Gastrocnemius medialis (tissue), 4 donors: ENCODE measurements around the gene DIPK1A. TPM values are rescaled to one million over a fixed set of nuclear protein-coding genes. Genes with fewer than 3 reads are reported as not detected.

Experiments used
- ATAC-seq, 2 donors: fragments of 150-250 bp; one replicate each; pipeline ENCODE4 v1.9.1; 2016
- DNase-seq, 2 donors: peaks; one replicate each; pipeline ENCODE4 v3.0.0-alpha.2; 2019
- H3K27ac ChIP-seq, 4 donors: fragments of 200-600 bp; sonication (generic); 1 replicate in 1 of 4; 2 replicates in 3 of 4; pipeline ENCODE4 v1.5.1; 2016 to 2018; ENCODE audit warnings: mild to moderate bottlenecking in 2 of 4, moderate library complexity in 1 of 4
- H3K27me3 ChIP-seq, 3 donors: fragments of 200-600 bp; sonication (generic) in 2 of 3; 1 replicate in 1 of 3; 2 replicates in 2 of 3; pipeline versions ENCODE4 v1.5.1 to v1.6.0; 2016 to 2019; ENCODE audit warnings: mild to moderate bottlenecking in 1 of 3, moderate library complexity in 1 of 3
- H3K36me3 ChIP-seq, 2 donors: fragments of 200-600 bp; sonication (generic) in 1 of 2; one replicate each; pipeline ENCODE4 v1.5.1; 2017 to 2018
- H3K4me1 ChIP-seq, 2 donors: fragments of 200-600 bp; sonication (generic) in 1 of 2; one replicate each; pipeline ENCODE4 v1.5.1; 2016 to 2017; ENCODE audit warnings: mild to moderate bottlenecking in 2 of 2
- H3K4me3 ChIP-seq, 4 donors: fragments of 200-600 bp; sonication (generic) in 3 of 4; 1 replicate in 1 of 4; 2 replicates in 3 of 4; pipeline ENCODE4 v1.5.1; 2016 to 2019; ENCODE audit warnings: mild to moderate bottlenecking in 2 of 4
- H3K9me3 ChIP-seq, 3 donors: fragments of 200-600 bp; sonication (generic) in 2 of 3; 1 replicate in 1 of 3; 2 replicates in 2 of 3; pipeline ENCODE4 v1.5.1; 2016 to 2019
- CTCF ChIP-seq, 5 experiments: fragments of 450-650 bp in 3 of 5; fragments of 200-600 bp in 2 of 5; sonication (generic) in 2 of 5; IDR thresholded peaks in 4 of 5; conservative IDR thresholded peaks in 1 of 5; 1 replicate in 4 of 5; 2 replicates in 1 of 5; pipeline ENCODE4 v1.5.1; 2016 to 2019; ENCODE audit warnings: antibody characterized with exemption in 5 of 5, mild to moderate bottlenecking in 3 of 5, moderate library complexity in 3 of 5
- POLR2A ChIP-seq, 2 donors: fragments of 450-650 bp; IDR thresholded peaks; one replicate each; pipeline ENCODE4 v1.6.1; 2017; ENCODE audit warnings: antibody characterized with exemption in 2 of 2, mild to moderate bottlenecking in 2 of 2, moderate library complexity in 2 of 2
- in situ Hi-C, 4 donors: fragments of 200-750 bp; cut with MboI; loops; one replicate each; pipeline versions ENCODE4 v1.15.0 to v1.8.0; 2017; ENCODE audit warnings: low sequenced_read_pairs in 4 of 4
- intact Hi-C: fragments of 100-400 bp; cut with DNase I; formaldehyde crosslinking; loops from one replicate; pipeline ENCODE4 v1.15.1; 2023; ENCODE audit warnings: low total_unique reads
- total RNA-seq, 4 donors: library from RNA; depleted of rRNA; stranded (reverse); fragments of >200 nt; gene quantifications; one replicate each; pipeline versions ENCODE4 v1.1.0 to v1.2.3, GENCODE V29; 2016

Gene DIPK1A
- total RNA-seq, 4 donors from 2014 or later = 3.3 to 9.2 (median 4.7) TPM

- DNase-seq = no peak
- in situ Hi-C loops (loop anchor here in 1 of 4 donors (25.0 kb wide), 1 partner anchor 347 kb away; the partner anchor contains the start of genes CCDC18 and TMED5), intact Hi-C loops (no loop called here)
- H3K4me3 ChIP-seq = no peak overlapping the region
- no peak overlapping the region for H3K27ac ChIP-seq
- peaks cover 5 to 88% of the 10 kb centered on the region in 2 donors for H3K36me3 ChIP-seq
- TF ChIP-seq CTCF (IDR thresholded peaks at IDR 0.05 in 4 of 5, conservative IDR thresholded peaks at IDR 0.05 in 1 of 5) = no peak
- no peak for TF ChIP-seq POLR2A (IDR thresholded peaks at IDR 0.05)
- ATAC-seq = no peak
- H3K4me1 ChIP-seq = peaks cover 18 to 24% of the 10 kb centered on the region in 2 donors
- no peaks in the 10 kb centered on the region for H3K9me3 ChIP-seq
- no peaks in the 10 kb centered on the region for H3K27me3 ChIP-seq
Observed at GRCh38 chr1:92840600-92840999, 120.7 kb downstream of the DIPK1A start.

- no peak overlapping the region for H3K4me3 ChIP-seq
- ATAC-seq = no peak
- H3K27ac ChIP-seq = no peak overlapping the region
- no peak for DNase-seq
- peaks cover 5 to 99% of the 10 kb centered on the region in 2 donors for H3K36me3 ChIP-seq
- in situ Hi-C loops = loop anchor here in 1 of 4 donors (25.0 kb wide), 1 partner anchor 348 kb away; the partner anchor contains the start of genes CCDC18 and TMED5
- TF ChIP-seq CTCF (IDR thresholded peaks at IDR 0.05 in 4 of 5, conservative IDR thresholded peaks at IDR 0.05 in 1 of 5) (no peak), POLR2A (IDR thresholded peaks at IDR 0.05) (no peak)
- H3K9me3 ChIP-seq = no peaks in the 10 kb centered on the region
- no peaks in the 10 kb centered on the region for H3K27me3 ChIP-seq
- H3K4me1 ChIP-seq = peaks cover 23 to 29% of the 10 kb centered on the region in 2 donors
- intact Hi-C loops = no loop called here
Observed at GRCh38 chr1:92839442-92839841, 121.8 kb downstream of the DIPK1A start.

GRCh38 chr1:92838519-92838918 lies 122.7 kb downstream of the DIPK1A start:
- no peak for DNase-seq
- Histone ChIP-seq H3K4me3 (no peak overlapping the region), H3K4me1 (peaks cover 33 to 39% of the 10 kb centered on the region in 2 donors), H3K36me3 (peaks cover 5 to 99% of the 10 kb centered on the region in 2 donors), H3K27me3 (no peaks in the 10 kb centered on the region), H3K27ac (no peak overlapping the region), H3K9me3 (no peaks in the 10 kb centered on the region)
- no peak for TF ChIP-seq CTCF (IDR thresholded peaks at IDR 0.05 in 4 of 5, conservative IDR thresholded peaks at IDR 0.05 in 1 of 5)
- TF ChIP-seq POLR2A (IDR thresholded peaks at IDR 0.05) = no peak
- intact Hi-C loops (no loop called here), in situ Hi-C loops (loop anchor here in 1 of 4 donors (25.0 kb wide), 1 partner anchor 349 kb away; the partner anchor contains the start of genes CCDC18 and TMED5)
- no peak for ATAC-seq

- peaks cover 0 to 88% of the 10 kb centered on the region in 2 donors for H3K36me3 ChIP-seq
- DNase-seq = no peak
- H3K4me3 ChIP-seq = no peak overlapping the region
- intact Hi-C loops (no loop called here), in situ Hi-C loops (loop anchor here in 1 of 4 donors (25.0 kb wide), 1 partner anchor 350 kb away; the partner anchor contains the start of genes CCDC18 and TMED5)
- no peak for ATAC-seq
- TF ChIP-seq POLR2A (IDR thresholded peaks at IDR 0.05) (no peak), CTCF (IDR thresholded peaks at IDR 0.05 in 4 of 5, conservative IDR thresholded peaks at IDR 0.05 in 1 of 5) (no peak)
- H3K9me3 ChIP-seq = no peaks in the 10 kb centered on the region
- H3K4me1 ChIP-seq = peaks cover 39 to 45% of the 10 kb centered on the region in 2 donors
- H3K27ac ChIP-seq = no peak overlapping the region
- no peaks in the 10 kb centered on the region for H3K27me3 ChIP-seq
Observed at GRCh38 chr1:92837062-92837461, 124.2 kb downstream of the DIPK1A start.
